DMS79 (cell line): Measurements from ENCODE around the gene IDUA.

ENCODE experiments used
- DNase-seq: peaks from one replicate; lab custom pipeline; 2025; lab: John Stamatoyannopoulos, UW

Gene IDUA

GRCh38 chr4:1017211-1017610 lies 30.4 kb downstream of the IDUA start:
- no peak for DNase-seq

GRCh38 chr4:1017706-1018105 lies 30.9 kb downstream of the IDUA start:
- no peak for DNase-seq

- DNase-seq: no peak
These were observed 31.5 kb downstream of the IDUA start for GRCh38 chr4:1018147-1019020.

DNA sequence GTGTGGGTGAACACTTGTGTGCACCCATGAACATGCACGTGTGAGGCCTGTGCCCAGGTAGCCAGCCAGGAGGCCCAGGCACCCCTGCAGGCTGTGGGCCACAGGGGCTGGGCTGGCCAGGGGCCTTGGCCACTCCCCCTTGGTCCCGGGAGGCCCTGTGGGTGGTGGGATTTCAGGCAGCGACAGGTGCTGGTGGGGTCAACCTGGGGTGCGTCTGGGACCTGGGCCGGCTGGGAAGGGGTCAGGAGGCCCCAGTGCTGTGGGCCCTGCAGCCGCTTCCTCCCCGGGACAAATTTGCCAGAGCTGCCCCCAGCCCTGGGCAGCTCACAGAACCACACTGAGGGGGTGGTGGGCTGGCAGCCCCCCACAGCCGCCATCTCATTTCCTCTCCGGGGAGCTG lies 32.5 kb downstream of the IDUA start:
- DNase-seq: no peak

GRCh38 chr4:1019729-1020470 lies 33.1 kb downstream of the IDUA start:
- no peak for DNase-seq

GRCh38 chr4:1021386-1022050 lies 34.7 kb downstream of the IDUA start:
- DNase-seq: no peak

DNA sequence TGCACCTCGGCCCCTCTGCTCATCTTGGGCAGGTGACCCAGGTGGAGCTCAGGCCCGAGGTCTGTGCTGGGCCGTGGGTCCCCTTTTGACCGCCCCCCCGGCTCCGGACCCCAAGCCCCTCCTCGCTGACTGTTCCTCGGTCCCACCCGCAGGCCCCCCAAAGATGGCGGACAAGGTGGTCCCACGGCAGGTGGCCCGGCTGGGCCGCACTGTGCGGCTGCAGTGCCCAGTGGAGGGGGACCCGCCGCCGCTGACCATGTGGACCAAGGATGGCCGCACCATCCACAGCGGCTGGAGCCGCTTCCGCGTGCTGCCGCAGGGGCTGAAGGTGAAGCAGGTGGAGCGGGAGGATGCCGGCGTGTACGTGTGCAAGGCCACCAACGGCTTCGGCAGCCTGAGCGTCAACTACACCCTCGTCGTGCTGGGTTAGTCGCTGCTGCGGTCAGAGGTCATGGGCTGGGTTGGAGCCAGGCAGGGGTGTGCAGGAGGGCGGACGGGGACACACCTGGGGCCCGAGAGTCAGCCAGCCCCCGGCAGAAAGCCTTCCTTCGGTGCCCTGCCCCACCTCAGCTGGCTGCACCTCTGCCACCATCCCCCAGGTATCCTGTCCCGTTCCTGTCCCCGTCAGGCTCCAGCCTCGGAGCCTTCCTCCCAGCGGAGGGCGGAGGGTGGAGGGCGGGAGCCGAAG lies 35.4 kb downstream of the IDUA start:
- no peak for DNase-seq

- no peak for DNase-seq
These were observed 35.9 kb downstream of the IDUA start for GRCh38 chr4:1022739-1023066.

- DNase-seq: no peak
These were observed 36.3 kb downstream of the IDUA start for GRCh38 chr4:1023075-1023640.

- DNase-seq: no peak
These were observed 37.3 kb downstream of the IDUA start for GRCh38 chr4:1023895-1024740.

GRCh38 chr4:1024882-1025545 lies 38.2 kb downstream of the IDUA start:
- DNase-seq: no peak

- DNase-seq: no peak
These were observed 39.3 kb downstream of the IDUA start for GRCh38 chr4:1026115-1026514.

- no peak for DNase-seq
These were observed 40.5 kb downstream of the IDUA start for GRCh38 chr4:1027219-1027914.

GRCh38 chr4:1027915-1028238 lies 41.0 kb downstream of the IDUA start:
- DNase-seq: no peak

DNA sequence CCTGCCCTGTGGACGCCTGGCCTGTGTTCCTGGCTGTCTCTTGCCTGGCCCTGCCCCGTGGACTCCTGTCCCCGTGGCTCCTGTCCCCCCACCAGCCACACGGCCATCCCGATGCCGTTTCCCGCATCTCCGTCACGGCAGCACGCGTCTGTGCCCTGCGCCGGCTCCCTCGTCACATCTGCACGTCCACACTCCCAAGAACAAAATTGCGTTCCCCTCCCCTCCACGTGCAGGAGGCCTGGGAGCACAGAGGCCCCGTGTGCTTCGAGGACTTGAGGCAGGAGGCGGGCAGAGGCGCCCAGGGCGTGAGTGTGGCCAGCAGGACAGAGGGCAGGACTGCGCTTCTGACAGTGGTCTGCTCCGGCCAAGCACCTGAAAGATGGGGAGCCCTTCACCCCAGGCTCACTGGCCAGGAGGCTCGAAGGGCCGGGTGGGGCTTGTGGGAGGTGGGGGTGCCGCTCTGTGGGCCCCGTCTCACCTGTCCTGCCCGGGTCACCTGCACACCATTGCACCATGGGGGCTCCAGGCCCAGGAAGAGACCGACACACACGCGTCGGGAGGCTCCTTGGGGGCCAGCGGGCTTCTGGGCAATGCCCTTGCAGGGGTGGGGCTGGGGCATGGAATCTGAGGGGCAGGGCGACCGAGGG lies 41.9 kb downstream of the IDUA start:
- DNase-seq: no peak

GRCh38 chr4:1029529-1029928 lies 42.7 kb downstream of the IDUA start:
- DNase-seq: no peak

GRCh38 chr4:1030031-1030430 lies 43.2 kb downstream of the IDUA start:
- no peak for DNase-seq

GRCh38 chr4:1030559-1030958 lies 43.7 kb downstream of the IDUA start:
- no peak for DNase-seq

DNA sequence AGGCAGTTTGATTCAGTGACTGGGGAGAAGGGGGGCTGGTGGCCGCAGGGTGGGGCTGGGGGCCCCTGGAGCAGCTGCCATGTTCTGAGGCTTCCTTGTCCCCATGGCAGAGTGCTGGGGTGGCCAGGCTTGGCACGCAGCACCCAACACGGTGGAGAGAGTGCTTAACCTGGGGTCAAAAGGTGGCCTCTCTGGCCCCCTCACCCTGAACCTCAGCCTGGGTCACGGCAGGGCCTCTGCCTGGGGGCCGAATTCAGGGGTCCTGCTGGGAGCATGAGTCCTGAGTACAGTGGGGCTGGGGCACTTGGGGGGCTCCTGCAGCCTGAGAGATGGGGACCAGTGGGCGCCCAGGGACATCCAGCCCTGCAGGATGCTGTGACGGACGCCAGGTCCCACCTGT lies 44.5 kb downstream of the IDUA start:
- no peak for DNase-seq
